Skeletal muscle tissue (tissue), 4 donors: ENCODE data around the gene S100A9. TPM values are rescaled to one million over a fixed set of nuclear protein-coding genes. Genes with fewer than 3 reads are reported as not detected.

ENCODE experiments used
- H3K27ac ChIP-seq: one replicate; pipeline ENCODE4 v1.7.0; 2013; ENCODE audit warnings: mild to moderate bottlenecking, low read depth, low read length, inconsistent platforms
- H3K27me3 ChIP-seq, 3 donors: one replicate each; pipeline ENCODE4 v1.7.0; 2013; ENCODE audit warnings: low read length in 3 of 3; ENCODE audit not compliant: control insufficient read depth in 3 of 3, insufficient read depth in 3 of 3
- H3K36me3 ChIP-seq, 3 donors: one replicate each; pipeline ENCODE4 v1.7.0; 2013; ENCODE audit warnings: low read length in 3 of 3; ENCODE audit not compliant: control insufficient read depth in 3 of 3, insufficient read depth in 3 of 3
- H3K4me1 ChIP-seq, 3 donors: one replicate each; pipeline ENCODE4 v1.7.0; 2013; ENCODE audit warnings: low read length in 3 of 3, mild to moderate bottlenecking in 3 of 3; ENCODE audit not compliant: control insufficient read depth in 3 of 3, insufficient read depth in 3 of 3
- H3K4me3 ChIP-seq, 3 donors: one replicate each; pipeline ENCODE4 v1.7.0; 2013; ENCODE audit warnings: low read length in 3 of 3
- H3K9ac ChIP-seq, 3 donors: one replicate each; pipeline ENCODE4 v1.7.0; 2013; ENCODE audit warnings: low read length in 3 of 3, mild to moderate bottlenecking in 3 of 3, moderate library complexity in 2 of 3, low read depth in 1 of 3
- H3K9me3 ChIP-seq, 3 donors: one replicate each; pipeline ENCODE4 v1.7.0; 2013; ENCODE audit warnings: low read length in 3 of 3; ENCODE audit not compliant: control insufficient read depth in 3 of 3
- total RNA-seq: library from RNA; depleted of rRNA; stranded (reverse); fragments of >200 nt; gene quantifications from one replicate; pipeline ENCODE4 v1.2.3, GENCODE V29; 2014
- donor health status: Osteomylitis.

Gene S100A9
- total RNA-seq, 1 donor from 2014 or later, result 218 TPM

- Histone ChIP-seq H3K27me3 (peaks cover 0 to 3% (median 0%) of the 10 kb centered on the region in 3 donors), H3K4me1 (no peaks in the 10 kb centered on the region), H3K4me3 (no peak overlapping the region), H3K27ac (no peak overlapping the region), H3K9ac (no peak overlapping the region), H3K9me3 (peaks cover 0 to 11% (median 2%) of the 10 kb centered on the region in 3 donors), H3K36me3 (no peaks in the 10 kb centered on the region)
Observed at GRCh38 chr1:153324912-153325311, 32.7 kb upstream of the S100A9 start.

- H3K4me1 ChIP-seq, result no peaks in the 10 kb centered on the region
- H3K27ac ChIP-seq, result no peak overlapping the region
- no peak overlapping the region for H3K9ac ChIP-seq
- H3K9me3 ChIP-seq, result peaks cover 0 to 6% (median 4%) of the 10 kb centered on the region in 3 donors
- H3K36me3 ChIP-seq, result no peaks in the 10 kb centered on the region
- H3K4me3 ChIP-seq, result no peak overlapping the region
- H3K27me3 ChIP-seq, result peaks cover 0 to 6% (median 2%) of the 10 kb centered on the region in 3 donors
Observed at GRCh38 chr1:153333902-153334301, 23.8 kb upstream of the S100A9 start.

- Histone ChIP-seq H3K27me3 (peaks cover 0 to 11% (median 1%) of the 10 kb centered on the region in 3 donors), H3K4me1 (no peaks in the 10 kb centered on the region), H3K4me3 (no peak overlapping the region), H3K27ac (no peak overlapping the region), H3K9me3 (no peaks in the 10 kb centered on the region), H3K36me3 (no peaks in the 10 kb centered on the region), H3K9ac (no peak overlapping the region)
Observed at GRCh38 chr1:153336650-153337049, 21.0 kb upstream of the S100A9 start.

- H3K27me3 ChIP-seq, result peaks cover 0 to 13% (median 4%) of the 10 kb centered on the region in 3 donors
- H3K4me1 ChIP-seq, result no peaks in the 10 kb centered on the region
- H3K9me3 ChIP-seq, result no peaks in the 10 kb centered on the region
- H3K36me3 ChIP-seq, result no peaks in the 10 kb centered on the region
- H3K27ac ChIP-seq, result no peak overlapping the region
- no peak overlapping the region for H3K4me3 ChIP-seq
- no peak overlapping the region for H3K9ac ChIP-seq
Observed at GRCh38 chr1:153337980-153338853, 19.4 kb upstream of the S100A9 start.

GRCh38 chr1:153339802-153340201, 17.9 kb upstream of the S100A9 start:
- no peak overlapping the region for H3K27ac ChIP-seq
- H3K9me3 ChIP-seq, result no peaks in the 10 kb centered on the region
- no peak overlapping the region for H3K9ac ChIP-seq
- no peak overlapping the region for H3K4me3 ChIP-seq
- H3K27me3 ChIP-seq, result peaks cover 5 to 22% (median 14%) of the 10 kb centered on the region in 3 donors
- H3K36me3 ChIP-seq, result no peaks in the 10 kb centered on the region
- no peaks in the 10 kb centered on the region for H3K4me1 ChIP-seq

GRCh38 chr1:153340356-153340755, 17.3 kb upstream of the S100A9 start:
- H3K9ac ChIP-seq, result no peak overlapping the region
- no peaks in the 10 kb centered on the region for H3K4me1 ChIP-seq
- H3K4me3 ChIP-seq, result no peak overlapping the region
- H3K9me3 ChIP-seq, result no peaks in the 10 kb centered on the region
- H3K36me3 ChIP-seq, result no peaks in the 10 kb centered on the region
- peaks cover 7 to 27% (median 18%) of the 10 kb centered on the region in 3 donors for H3K27me3 ChIP-seq
- H3K27ac ChIP-seq, result no peak overlapping the region

GRCh38 chr1:153341431-153341934, 16.2 kb upstream of the S100A9 start:
- no peak overlapping the region for H3K9ac ChIP-seq
- H3K4me3 ChIP-seq, result no peak overlapping the region
- no peaks in the 10 kb centered on the region for H3K9me3 ChIP-seq
- no peak overlapping the region for H3K27ac ChIP-seq
- no peaks in the 10 kb centered on the region for H3K4me1 ChIP-seq
- no peaks in the 10 kb centered on the region for H3K36me3 ChIP-seq
- H3K27me3 ChIP-seq, result peaks cover 17 to 37% (median 29%) of the 10 kb centered on the region in 3 donors

- Histone ChIP-seq H3K4me1 (no peaks in the 10 kb centered on the region), H3K9me3 (no peaks in the 10 kb centered on the region), H3K4me3 (no peak overlapping the region), H3K36me3 (no peaks in the 10 kb centered on the region), H3K27ac (no peak overlapping the region), H3K9ac (no peak overlapping the region), H3K27me3 (peaks cover 20 to 39% (median 32%) of the 10 kb centered on the region in 3 donors)
Observed at GRCh38 chr1:153342178-153342577, 15.5 kb upstream of the S100A9 start.

- Histone ChIP-seq H3K4me1 (no peaks in the 10 kb centered on the region), H3K9ac (no peak overlapping the region), H3K27me3 (peaks cover 20 to 41% (median 37%) of the 10 kb centered on the region in 3 donors), H3K4me3 (no peak overlapping the region), H3K27ac (no peak overlapping the region), H3K36me3 (no peaks in the 10 kb centered on the region), H3K9me3 (no peaks in the 10 kb centered on the region)
Observed at GRCh38 chr1:153343040-153343681, 14.5 kb upstream of the S100A9 start.
